K562 (cell line): Measurements from ENCODE around the gene CACNA1S. TPM values are rescaled to one million over a fixed set of nuclear protein-coding genes. Genes with fewer than 3 reads are reported as not detected.

ENCODE experiments used
- ATAC-seq: fragments of 200-7000 bp; cut with Tn5 transposase; 3 replicates; pipeline ENCODE4 v1.9.1; 2020; ENCODE audit warnings: moderate library complexity
- BruUV-seq: library from RNA; stranded (reverse); fragments of 400-500 nt; replicated peaks from 2 replicates; lab custom pipeline; 2021; lab: Mats Ljungman, UMichigan
- CTCF ChIA-PET: fragments of 300-600 bp; formaldehyde crosslinking; extraction: SDS; loops from one replicate; lab custom pipeline; 2021; ENCODE audit warnings: low intra/inter-chr PET ratio; lab: Yijun Ruan, JAX
- POLR2A ChIA-PET: fragments of 300-600, 350-650 bp; sonication (Branson Sonifier 250); formaldehyde crosslinking; extraction: SDS; loops from one replicate; lab custom pipeline; 2021; ENCODE audit warnings: antibody characterized with exemption, inconsistent platforms; lab: Yijun Ruan, JAX
- DNase-seq, 4 experiments: peaks; one replicate each; pipeline versions ENCODE4 v3.0.0 to v3.0.0-alpha.2; 2011 to 2018; ENCODE audit warnings: low spot score in 3 of 4, mixed read lengths in 3 of 4; ENCODE audit errors: extremely low read depth in 1 of 4
- FAIRE-seq: peaks from 2 replicates; lab custom pipeline; 2011; peaks lifted over from hg19 to GRCh38; lab: Jason Lieb, UNC
- H2AFZ ChIP-seq: 2 replicates; pipeline ENCODE4 v1.6.0; 2011; ENCODE audit warnings: low read depth, low read length, control low read depth, inconsistent platforms
- H3K27ac ChIP-seq: fragments of 200-600 bp; 3 replicates; pipeline ENCODE4 v1.8.0; 2011; ENCODE audit warnings: low read depth, mild to moderate bottlenecking, control low read depth, inconsistent platforms, low read length, moderate library complexity, mixed read lengths; ENCODE audit errors: extremely low read depth
- H3K27me3 ChIP-seq, 2 experiments: fragments of 300-600 bp in 1 of 2; 2 replicates in 1 of 2; 3 replicates in 1 of 2; pipeline versions ENCODE4 v1.6.0 to v1.8.0; 2011; ENCODE audit warnings: inconsistent platforms in 2 of 2, low read length in 2 of 2, mild to moderate bottlenecking in 1 of 2, mixed read lengths in 1 of 2, moderate library complexity in 1 of 2; ENCODE audit not compliant: control insufficient read depth in 2 of 2, insufficient read depth in 2 of 2
- H3K36me3 ChIP-seq: fragments of 300-600 bp; 3 replicates; pipeline ENCODE4 v1.8.0; 2011; ENCODE audit warnings: mild to moderate bottlenecking, low read length, inconsistent platforms; ENCODE audit not compliant: control insufficient read depth, insufficient read depth
- H3K4me1 ChIP-seq, 2 experiments: fragments of 200-600 bp in 1 of 2; replicated peaks in 1 of 2; 2 replicates in 1 of 2; 3 replicates in 1 of 2; pipeline versions ENCODE4 v1.5.1 to v1.8.0; 2011; ENCODE audit warnings: inconsistent platforms in 2 of 2, low read length in 2 of 2, mild to moderate bottlenecking in 1 of 2, mixed read lengths in 1 of 2, moderate library complexity in 1 of 2; ENCODE audit not compliant: control insufficient read depth in 2 of 2, insufficient read depth in 2 of 2
- H3K4me2 ChIP-seq: 2 replicates; pipeline ENCODE4 v1.6.1; 2011; ENCODE audit warnings: low read length, control low read depth, inconsistent platforms, mixed read lengths; ENCODE audit not compliant: insufficient read depth
- H3K4me3 ChIP-seq: fragments of 200-600 bp; sonication (generic), shearing (Covaris generic); 2 replicates; pipeline ENCODE4 v1.5.1; 2016; ENCODE audit warnings: control low read depth, inconsistent platforms
- H3K79me2 ChIP-seq: fragments of 200-600 bp; 3 replicates; pipeline ENCODE4 v1.8.0; 2011; ENCODE audit warnings: low read length, inconsistent platforms; ENCODE audit not compliant: control insufficient read depth, insufficient read depth
- H3K9ac ChIP-seq, 2 experiments: 2 replicates each; pipeline versions ENCODE4 v1.6.0 to v1.6.1; 2011; ENCODE audit warnings: low read depth in 2 of 2, low read length in 2 of 2, control low read depth in 1 of 2, inconsistent platforms in 1 of 2, mild to moderate bottlenecking in 1 of 2, mixed read lengths in 1 of 2; ENCODE audit not compliant: insufficient read depth in 1 of 2
- H3K9me1 ChIP-seq: one replicate; pipeline ENCODE4 v1.6.0; 2011; ENCODE audit warnings: inconsistent platforms, mild to moderate bottlenecking, low read length, moderate library complexity; ENCODE audit not compliant: control insufficient read depth, insufficient read depth
- H3K9me3 ChIP-seq: replicated peaks from 2 replicates; pipeline ENCODE4 v1.5.1; 2011; ENCODE audit warnings: low read depth, low read length, inconsistent platforms; ENCODE audit not compliant: control insufficient read depth, insufficient read depth
- H4K20me1 ChIP-seq: replicated peaks from 2 replicates; pipeline ENCODE4 v1.6.1; 2011; ENCODE audit warnings: low read length, inconsistent platforms, mixed read lengths; ENCODE audit not compliant: control insufficient read depth, insufficient read depth
- BHLHE40 ChIP-seq: IDR thresholded peaks from 2 replicates; pipeline ENCODE4 v1.6.1; 2011; ENCODE audit warnings: low read length, improper control_type of control experiment
- CHD4 ChIP-seq: fragments of 200-600 bp; sonication (generic); IDR thresholded peaks from 3 replicates; pipeline ENCODE4 v1.6.1; 2012; ENCODE audit warnings: low read depth, mild to moderate bottlenecking, mixed read lengths, low read length, inconsistent platforms; ENCODE audit not compliant: insufficient read depth, insufficient replicate concordance, poor library complexity, severe bottlenecking
- EHMT2 ChIP-seq: fragments of 450-650 bp; IDR thresholded peaks from 2 replicates; pipeline ENCODE4 v1.6.1; 2018; ENCODE audit warnings: antibody characterized with exemption
- HDGF ChIP-seq: fragments of 450-650 bp; IDR thresholded peaks from 2 replicates; pipeline ENCODE4 v1.6.1; 2016
- KDM2B ChIP-seq: fragments of 250-450 bp; sonication (Bioruptor Pico); IDR thresholded peaks from 2 replicates; pipeline ENCODE4 v1.8.0; 2021; ENCODE audit warnings: mild to moderate bottlenecking, moderate library complexity
- NFE2 ChIP-seq: IDR thresholded peaks from 2 replicates; pipeline ENCODE4 v1.6.1; 2014; ENCODE audit warnings: antibody characterized with exemption, low read depth
- SRSF9 ChIP-seq: fragments of 200-400 bp; formaldehyde crosslinking; IDR thresholded peaks from 2 replicates; pipeline ENCODE4 v1.6.1; 2017; ENCODE audit warnings: low read depth, low read length, borderline replicate concordance
- UBTF ChIP-seq, 2 experiments: IDR thresholded peaks; 2 replicates each; pipeline ENCODE4 v1.6.1; 2012; ENCODE audit warnings: improper control_type of control experiment in 2 of 2, low read depth in 2 of 2, low read length in 2 of 2, borderline replicate concordance in 1 of 2
- WGBS: fragments of 100-300 bp; shearing (Covaris generic); methylation state at CpG from one replicate; pipeline ENCODE4 v1.1.6; 2016; ENCODE audit warnings: low coverage, mixed read lengths; ENCODE audit not compliant: insufficient coverage; ENCODE audit errors: missing lambda C conversion rate; 5-methylcytosine and 5-hydroxymethylcytosine counted together
- in situ Hi-C: fragments of 300-500 bp; cut with MboI; formaldehyde crosslinking; loops from 4 replicates; pipeline ENCODE4 v1.15.0; 2018; ENCODE audit warnings: inconsistent platforms, mixed read lengths
- intact Hi-C: fragments of 100-400 bp; cut with micrococcal nuclease; formaldehyde crosslinking; loops from 2 replicates; pipeline ENCODE4 v1.14.2; 2022
- polyA plus RNA-seq, 8 experiments: library from polyadenylated mRNA; depleted of rRNA in 4 of 8; stranded (reverse) in 5 of 8; unstranded in 3 of 8; fragments of >200 nt; fragmentation: Nextera tagmentation in 2 of 8; fragmentation: Illumina TruSeq in 1 of 8; extraction: Ambion mirVana in 2 of 8; extraction: Trizol in 1 of 8; gene quantifications; 2 replicates each; pipeline versions ENCODE4 v1.2.1 to v1.2.3, GENCODE V29; 2011 to 2014; ENCODE audit warnings: inconsistent platforms in 1 of 8, missing spikeins in 1 of 8
- total RNA-seq, 7 experiments: library from RNA; depleted of rRNA in 6 of 7; stranded (reverse); fragments of >200 nt in 6 of 7; fragmentation: Illumina TruSeq in 2 of 7; extraction: Trizol in 2 of 7; gene quantifications; 2 replicates each; pipeline versions ENCODE4 v1.2.1 to v1.2.3, GENCODE V29; 2011 to 2021; ENCODE audit warnings: low replicate concordance in 1 of 7

CACNA1S gene
- total and polyA plus RNA-seq, 9 of the 15 experiments (the other 6 are each of a cell fraction or from before 2014, with no cell fraction given), result not detected

GRCh38 chr1:201110616-201111015 lies 1.6 kb downstream of the CACNA1S start:
- 0% methylated on average over 5 of the region's 5 CpGs for WGBS
- TF ChIP-seq UBTF (IDR thresholded peaks at IDR 0.05; ENCODE audit: borderline replicate concordance in 1 of 2, low read depth in 2 of 2, low read length in 2 of 2), result no peak
- TF ChIP-seq SRSF9, result no peak
- TF ChIP-seq CHD4, result no peak
- TF ChIP-seq EHMT2, result no peak
- no peak for TF ChIP-seq NFE2
- peak; percentile 35; the same call in 1 of the 2 replicates for TF ChIP-seq BHLHE40
- no peak for TF ChIP-seq HDGF
- no peak for TF ChIP-seq KDM2B (CRISPR knock-in tag)
- H3K27me3 ChIP-seq, result peaks cover 29 to 59% of the 10 kb centered on the region in 2 experiments
- in situ Hi-C loops, result no loop called here
- H3K79me2 ChIP-seq, result no peaks in the 10 kb centered on the region
- H3K4me3 ChIP-seq, result no peak overlapping the region
- no peak for FAIRE-seq
- no peaks in the 10 kb centered on the region for H3K36me3 ChIP-seq
- no peak for ATAC-seq
- H3K4me2 ChIP-seq, result no peak overlapping the region
- DNase-seq, result no peak
- no TSS peak for BruUV-seq
- peaks cover 7% of the 10 kb centered on the region for H4K20me1 ChIP-seq
- ChIA-PET POLR2A (no interaction called here), CTCF (interaction anchor here (0.7 kb wide), 1 partner anchor 345 kb away, joined by 3 read pairs; no protein-coding TSS in a partner anchor)
- intact Hi-C loops, result loop anchor here (2.0 to 10.0 kb wide), 2 partner anchors 66 to 138 kb away; no protein-coding TSS in a partner anchor
- H3K9me3 ChIP-seq, result no peaks in the 10 kb centered on the region
- no peak overlapping the region for H3K27ac ChIP-seq
- H3K9me1 ChIP-seq, result no peaks in the 10 kb centered on the region
- H3K4me1 ChIP-seq, result peaks cover 0 to 7% of the 10 kb centered on the region in 2 experiments; a peak in 2 of 5 replicates
- no peak overlapping the region for H2AFZ ChIP-seq
- no peak overlapping the region for H3K9ac ChIP-seq
